ENCODE results near the gene GSTM4. TPM values are rescaled to one million over a fixed set of nuclear protein-coding genes. Genes with fewer than 3 reads are reported as not detected.
A peak's percentile ranks its signal among the peaks of the same experiment; 100 is the strongest.
"Not testable (repeated sequence)": the region's sequence is repeated elsewhere in the genome, so short reads cannot be mapped to it uniquely, and the experiment has no call there.

The GSTM4 gene
- total RNA-seq, 5 donors from 2014 or later (not counting 1 experiment from before 2014, with no cell fraction given): 14.6 to 28.5 (median 20.8) TPM

DNA sequence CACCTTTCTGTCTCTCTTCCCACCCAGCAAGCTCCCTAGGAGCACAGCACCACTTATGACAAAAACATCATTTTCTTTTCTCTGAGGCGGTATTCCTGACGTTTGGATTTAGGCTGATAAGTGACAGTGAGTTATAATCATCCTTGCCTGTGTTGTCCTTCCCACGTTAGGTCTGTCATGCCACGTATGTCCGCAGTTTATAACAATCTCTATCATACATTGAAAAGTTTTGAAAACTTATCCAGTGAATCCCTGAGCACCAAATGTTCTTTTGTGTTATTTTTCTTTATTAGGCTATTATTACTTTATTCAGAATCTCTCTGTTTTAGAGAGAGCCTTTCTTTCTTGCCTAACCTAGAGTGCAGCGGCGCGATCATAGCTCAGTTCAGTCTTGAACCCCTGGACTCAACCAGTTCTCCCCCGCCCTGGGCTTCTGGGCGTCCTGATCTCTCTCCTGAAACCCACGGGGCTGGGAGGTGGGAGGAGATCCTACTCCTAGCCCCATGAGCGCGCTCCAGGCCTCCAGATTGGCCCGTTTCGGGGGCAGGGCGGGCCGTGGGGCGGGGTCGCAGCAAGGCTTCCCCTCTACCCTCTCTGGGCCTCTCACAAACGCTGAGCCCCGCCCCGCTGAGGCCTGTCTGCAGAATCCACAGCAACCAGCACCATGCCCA, 11.7 kb downstream of the GSTM4 start, which contains the start of gene GSTM2:
Gene GSTM2 (plus strand): TSS at position 606 of the 671 bp plus-strand sequence. CDS start 59 bp downstream, at position 665.
- no peaks in the 10 kb centered on the region for H3K27me3 Mint-ChIP-seq
- Histone ChIP-seq H3K27ac (ENCODE audit: low read length) (no peak within 1 kb of the TSS), H3K36me3 (ENCODE audit: control insufficient read depth in 2 of 2, extremely low read depth in 1 of 2, insufficient read depth in 1 of 2, low read length in 1 of 2) (peaks cover 0 to 6% of the 10 kb centered on the region in 2 donors), H3K9me3 (no peaks in the 10 kb centered on the region), H3K27me3 (replicated peaks in 1 of 2; ENCODE audit: control insufficient read depth in 2 of 2, extremely low read depth in 1 of 2, insufficient read depth in 2 of 2, low read length in 1 of 2) (peaks cover 0 to 4% of the 10 kb centered on the region in 2 experiments), H3K4me3 (ENCODE audit: control insufficient read depth in 1 of 2, extremely low read depth in 1 of 2, low read length in 1 of 2) (peak within 1 kb of the TSS; percentile 37 to 55), H3K4me1 (ENCODE audit: control insufficient read depth in 1 of 2, extremely low read depth in 1 of 2, insufficient read depth in 2 of 2, low read length in 2 of 2) (peaks cover 6 to 22% of the 10 kb centered on the region in 2 experiments)
- H3K27ac Mint-ChIP-seq: peak within 1 kb of the TSS; percentile 61 to 79
- H3K36me3 Mint-ChIP-seq: peaks cover 7% of the 10 kb centered on the region
- peak within 1 kb of the TSS; percentile 69 to 84 (median 77) for H3K4me3 Mint-ChIP-seq
- WGBS (ENCODE audit: insufficient coverage): 0% methylated on average over 1 of the region's 22 CpGs
- peaks cover 25 to 26% (median 25%) of the 10 kb centered on the region in 3 donors for H3K4me1 Mint-ChIP-seq
- CTCF ChIA-PET: no interaction called here
- POLR2A ChIA-PET: no interaction called here
- peak; percentile 59 to 93 (median 80) for DNase-seq
- peak; percentile 98 to 100 (median 99) for ATAC-seq (replicated peaks in 1 of 4)
- no peaks in the 10 kb centered on the region for H3K9me3 Mint-ChIP-seq

DNA sequence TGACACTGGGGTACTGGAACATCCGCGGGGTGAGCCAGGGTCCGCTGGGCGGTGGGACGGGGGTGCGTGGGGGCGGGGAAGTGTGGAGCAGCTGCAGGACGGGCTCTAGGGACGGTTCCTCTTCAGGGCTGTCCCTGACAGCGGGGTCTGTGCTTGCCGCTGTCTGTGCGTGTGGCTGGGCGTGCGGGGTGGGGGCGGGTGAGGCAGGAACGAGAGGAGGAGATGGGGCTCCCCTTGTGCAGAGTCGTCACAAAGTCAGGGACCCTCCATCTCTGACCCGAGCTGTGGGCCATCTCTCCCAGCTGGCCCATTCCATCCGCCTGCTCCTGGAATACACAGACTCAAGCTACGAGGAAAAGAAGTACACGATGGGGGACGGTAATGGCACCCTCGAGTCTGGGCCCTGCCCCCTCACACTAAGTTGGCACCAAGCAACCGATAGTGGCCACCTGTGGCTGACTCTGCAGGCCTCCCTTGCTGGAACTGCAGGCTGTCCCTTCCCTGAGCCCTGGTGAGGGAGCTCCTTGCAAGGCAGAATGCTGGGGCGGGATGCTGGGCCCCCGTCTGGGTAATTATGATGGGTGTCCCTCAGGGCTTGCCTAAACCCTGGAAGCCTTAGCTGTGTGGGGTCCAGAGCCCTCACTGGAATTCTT, 12.3 kb downstream of the GSTM4 start:
- H3K27me3 Mint-ChIP-seq: no peaks in the 10 kb centered on the region
- ATAC-seq (replicated peaks in 1 of 4): peak; percentile 37 to 50 (median 46)
- no peak overlapping the region for H3K27ac ChIP-seq (ENCODE audit: low read length)
- peaks cover 6 to 22% of the 10 kb centered on the region in 2 experiments for H3K4me1 ChIP-seq (ENCODE audit: control insufficient read depth in 1 of 2, extremely low read depth in 1 of 2, insufficient read depth in 2 of 2, low read length in 2 of 2)
- H3K4me3 Mint-ChIP-seq: peak overlapping the region; percentile 69 to 84 (median 77)
- peaks cover 25 to 26% (median 25%) of the 10 kb centered on the region in 3 donors for H3K4me1 Mint-ChIP-seq
- peak overlapping the region; percentile 61 to 79 for H3K27ac Mint-ChIP-seq
- POLR2A ChIA-PET: no interaction called here
- no peak for DNase-seq
- no peaks in the 10 kb centered on the region for H3K9me3 Mint-ChIP-seq
- H3K9me3 ChIP-seq: no peaks in the 10 kb centered on the region
- H3K36me3 Mint-ChIP-seq: peaks cover 10% of the 10 kb centered on the region
- CTCF ChIA-PET: no interaction called here
- 21% methylated on average over 23 of the region's 26 CpGs for WGBS (ENCODE audit: insufficient coverage)
- peak overlapping the region; percentile 37 to 55 for H3K4me3 ChIP-seq (ENCODE audit: control insufficient read depth in 1 of 2, extremely low read depth in 1 of 2, low read length in 1 of 2)
- peaks cover 0 to 4% of the 10 kb centered on the region in 2 experiments for H3K27me3 ChIP-seq (replicated peaks in 1 of 2; ENCODE audit: control insufficient read depth in 2 of 2, extremely low read depth in 1 of 2, insufficient read depth in 2 of 2, low read length in 1 of 2)
- peaks cover 0 to 6% of the 10 kb centered on the region in 2 donors for H3K36me3 ChIP-seq (ENCODE audit: control insufficient read depth in 2 of 2, extremely low read depth in 1 of 2, insufficient read depth in 1 of 2, low read length in 1 of 2)

DNA sequence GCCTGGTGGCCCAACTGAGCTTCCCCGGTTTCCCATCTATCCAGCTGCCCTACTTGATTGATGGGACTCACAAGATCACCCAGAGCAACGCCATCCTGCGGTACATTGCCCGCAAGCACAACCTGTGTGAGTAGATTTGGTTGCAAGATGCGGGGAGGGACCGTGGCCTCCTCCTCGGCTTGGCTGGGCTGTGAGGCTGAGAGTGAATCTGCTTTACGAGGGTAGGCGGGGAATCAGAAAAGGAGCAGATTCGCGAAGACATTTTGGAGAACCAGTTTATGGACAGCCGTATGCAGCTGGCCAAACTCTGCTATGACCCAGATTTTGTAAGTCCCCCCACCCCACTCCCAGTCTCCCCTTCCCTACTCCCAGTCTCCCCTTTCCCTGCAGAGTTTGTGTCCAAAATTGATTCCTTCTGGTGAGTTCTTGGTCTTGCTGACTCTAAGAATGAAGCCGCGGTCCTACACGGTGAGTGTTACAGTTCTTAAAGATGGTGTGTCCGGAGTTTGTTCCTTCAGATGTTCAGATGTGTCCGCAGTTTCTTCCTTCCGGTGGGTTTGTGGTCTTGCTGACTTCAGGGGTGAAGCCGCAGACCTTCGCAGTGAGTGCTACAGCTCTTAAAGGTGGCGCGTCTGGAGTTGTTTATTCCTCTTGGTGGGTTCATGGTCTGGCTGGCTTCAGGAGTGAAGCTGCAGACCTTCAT, 13.5 kb downstream of the GSTM4 start:
- no peak overlapping the region for H3K27ac ChIP-seq (ENCODE audit: low read length)
- peaks cover 6 to 22% of the 10 kb centered on the region in 2 experiments for H3K4me1 ChIP-seq (ENCODE audit: control insufficient read depth in 1 of 2, extremely low read depth in 1 of 2, insufficient read depth in 2 of 2, low read length in 2 of 2)
- Mint-ChIP-seq H3K4me3 (peak overlapping the region; percentile 60 to 69 (median 64)), H3K27ac (peak overlapping the region; percentile 85 to 87), H3K9me3 (no peaks in the 10 kb centered on the region), H3K27me3 (no peaks in the 10 kb centered on the region), H3K4me1 (peaks cover 25 to 26% (median 25%) of the 10 kb centered on the region in 3 donors), H3K36me3 (peaks cover 10% of the 10 kb centered on the region)
- H3K27me3 ChIP-seq (replicated peaks in 1 of 2; ENCODE audit: control insufficient read depth in 2 of 2, extremely low read depth in 1 of 2, insufficient read depth in 2 of 2, low read length in 1 of 2): peaks cover 0 to 4% of the 10 kb centered on the region in 2 experiments
- DNase-seq: peak in 2 of 35 experiments; percentile 11 to 16
- 77% methylated on average over 16 of the region's 22 CpGs for WGBS (ENCODE audit: insufficient coverage)
- ATAC-seq (replicated peaks in 1 of 4): no peak
- H3K9me3 ChIP-seq: no peaks in the 10 kb centered on the region
- no peak overlapping the region for H3K4me3 ChIP-seq (ENCODE audit: control insufficient read depth in 1 of 2, extremely low read depth in 1 of 2, low read length in 1 of 2)
- ChIA-PET POLR2A (no interaction called here), CTCF (no interaction called here)
- peaks cover 0 to 6% of the 10 kb centered on the region in 2 donors for H3K36me3 ChIP-seq (ENCODE audit: control insufficient read depth in 2 of 2, extremely low read depth in 1 of 2, insufficient read depth in 1 of 2, low read length in 1 of 2)

DNA sequence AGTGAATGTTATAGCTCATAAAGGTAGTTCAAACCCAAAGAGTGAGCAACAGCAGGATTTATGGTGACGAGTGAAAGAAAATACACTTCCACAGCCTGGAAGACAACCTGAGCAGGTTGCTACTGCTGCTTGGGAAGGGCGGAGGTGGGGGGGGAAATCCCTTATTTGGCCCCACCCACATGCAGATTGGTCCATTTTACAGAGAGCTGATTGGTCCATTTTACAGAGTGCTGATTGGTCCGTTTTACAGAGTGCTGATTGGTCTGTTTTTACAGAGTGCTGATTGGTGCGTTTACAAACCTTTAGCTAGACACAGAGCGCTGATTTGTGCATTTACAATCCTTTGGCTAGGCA, 14.0 kb downstream of the GSTM4 start:
- peaks cover 25 to 26% (median 25%) of the 10 kb centered on the region in 3 donors for H3K4me1 Mint-ChIP-seq
- peaks cover 6 to 22% of the 10 kb centered on the region in 2 experiments for H3K4me1 ChIP-seq (ENCODE audit: control insufficient read depth in 1 of 2, extremely low read depth in 1 of 2, insufficient read depth in 2 of 2, low read length in 2 of 2)
- H3K9me3 Mint-ChIP-seq; CTCF ChIA-PET; H3K27ac ChIP-seq (ENCODE audit: low read length); POLR2A ChIA-PET; H3K27me3 ChIP-seq (replicated peaks in 1 of 2; ENCODE audit: control insufficient read depth in 2 of 2, extremely low read depth in 1 of 2, insufficient read depth in 2 of 2, low read length in 1 of 2); H3K36me3 ChIP-seq (ENCODE audit: control insufficient read depth in 2 of 2, extremely low read depth in 1 of 2, insufficient read depth in 1 of 2, low read length in 1 of 2); H3K9me3 ChIP-seq; H3K4me3 ChIP-seq (ENCODE audit: control insufficient read depth in 1 of 2, extremely low read depth in 1 of 2, low read length in 1 of 2); H3K27me3 Mint-ChIP-seq; DNase-seq; ATAC-seq (replicated peaks in 1 of 4): not testable (repeated sequence)
- H3K27ac Mint-ChIP-seq: peak overlapping the region; percentile 85 to 87
- H3K36me3 Mint-ChIP-seq: peaks cover 10% of the 10 kb centered on the region
- WGBS (ENCODE audit: insufficient coverage): 91% methylated on average over 1 of the region's 5 CpGs
- H3K4me3 Mint-ChIP-seq: peak overlapping the region; percentile 60 to 69 (median 64)

DNA sequence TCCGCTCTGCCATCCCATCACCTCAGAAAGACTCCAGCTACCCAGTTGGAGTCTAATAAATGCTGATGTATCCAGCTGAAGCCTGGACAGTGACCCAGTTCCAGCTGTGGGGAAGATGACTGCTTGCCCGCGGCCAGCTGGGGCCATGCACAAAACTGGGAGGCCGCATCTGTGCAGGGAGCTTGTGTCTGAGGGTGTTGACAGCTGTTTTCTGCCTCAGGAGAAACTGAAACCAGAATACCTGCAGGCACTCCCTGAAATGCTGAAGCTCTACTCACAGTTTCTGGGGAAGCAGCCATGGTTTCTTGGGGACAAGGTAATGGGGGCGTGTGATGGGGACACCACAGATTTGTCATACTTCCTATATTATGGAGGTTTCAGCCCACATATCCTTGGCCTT, 15.2 kb downstream of the GSTM4 start:
- POLR2A ChIA-PET: no interaction called here
- CTCF ChIA-PET: interaction anchor here in 1 of 2 donors (0.6 kb wide), 1 partner anchor 23 kb away, joined by 4 read pairs; no protein-coding TSS in a partner anchor

DNA sequence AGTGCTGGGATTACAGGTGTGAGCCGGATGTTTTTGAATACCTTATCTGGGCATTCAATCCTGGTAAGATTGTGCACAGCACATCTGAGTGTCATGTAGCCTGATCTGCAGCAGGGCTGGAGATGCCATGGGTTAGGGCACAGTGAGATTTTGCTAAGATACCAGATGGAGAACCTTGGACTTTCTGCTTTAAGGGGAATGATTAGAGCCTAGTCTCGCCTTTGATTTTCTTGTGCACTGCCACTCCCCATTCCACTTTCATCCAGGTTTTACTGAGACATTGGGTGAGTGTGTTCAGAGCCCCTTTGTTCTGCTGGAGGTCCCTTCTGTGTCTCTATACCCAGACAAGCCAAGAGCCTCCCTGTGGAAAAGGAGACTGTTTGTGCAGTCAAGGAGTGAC, 18.0 kb downstream of the GSTM4 start:
- H3K4me3 ChIP-seq (ENCODE audit: control insufficient read depth in 1 of 2, extremely low read depth in 1 of 2, low read length in 1 of 2); H3K27me3 Mint-ChIP-seq; ATAC-seq (replicated peaks in 1 of 4); H3K9me3 Mint-ChIP-seq; DNase-seq; H3K27me3 ChIP-seq (replicated peaks in 1 of 2; ENCODE audit: control insufficient read depth in 2 of 2, extremely low read depth in 1 of 2, insufficient read depth in 2 of 2, low read length in 1 of 2); H3K9me3 ChIP-seq; H3K4me3 Mint-ChIP-seq; H3K36me3 ChIP-seq (ENCODE audit: control insufficient read depth in 2 of 2, extremely low read depth in 1 of 2, insufficient read depth in 1 of 2, low read length in 1 of 2); POLR2A ChIA-PET; CTCF ChIA-PET; H3K4me1 ChIP-seq (ENCODE audit: control insufficient read depth in 1 of 2, extremely low read depth in 1 of 2, insufficient read depth in 2 of 2, low read length in 2 of 2); H3K27ac ChIP-seq (ENCODE audit: low read length): not testable (repeated sequence)
- WGBS (ENCODE audit: insufficient coverage): 86% methylated on average over 1 of the region's 2 CpGs
- Mint-ChIP-seq H3K4me1 (peaks cover 14 to 17% (median 15%) of the 10 kb centered on the region in 3 donors), H3K27ac (peak overlapping the region in 1 of 2 donors; percentile 25), H3K36me3 (peaks cover 10% of the 10 kb centered on the region)

More for the DNA sequence above, 15.2 kb downstream of the GSTM4 start:
- no peaks in the 10 kb centered on the region for H3K27me3 Mint-ChIP-seq
- Histone ChIP-seq H3K4me1 (ENCODE audit: control insufficient read depth in 1 of 2, extremely low read depth in 1 of 2, insufficient read depth in 2 of 2, low read length in 2 of 2) (peaks cover 6 to 22% of the 10 kb centered on the region in 2 experiments), H3K4me3 (ENCODE audit: control insufficient read depth in 1 of 2, extremely low read depth in 1 of 2, low read length in 1 of 2) (no peak overlapping the region), H3K9me3 (no peaks in the 10 kb centered on the region), H3K27ac (ENCODE audit: low read length) (no peak overlapping the region), H3K27me3 (replicated peaks in 1 of 2; ENCODE audit: control insufficient read depth in 2 of 2, extremely low read depth in 1 of 2, insufficient read depth in 2 of 2, low read length in 1 of 2) (peaks cover 0 to 4% of the 10 kb centered on the region in 2 experiments), H3K36me3 (ENCODE audit: control insufficient read depth in 2 of 2, extremely low read depth in 1 of 2, insufficient read depth in 1 of 2, low read length in 1 of 2) (peaks cover 0 to 6% of the 10 kb centered on the region in 2 donors)
- no peaks in the 10 kb centered on the region for H3K9me3 Mint-ChIP-seq
- H3K36me3 Mint-ChIP-seq: peaks cover 10% of the 10 kb centered on the region
- no peak for DNase-seq
- H3K4me1 Mint-ChIP-seq: peaks cover 25 to 26% (median 25%) of the 10 kb centered on the region in 3 donors
- ATAC-seq (replicated peaks in 1 of 4): no peak
- H3K27ac Mint-ChIP-seq: peak overlapping the region in 1 of 2 donors; percentile 31
- WGBS (ENCODE audit: insufficient coverage): 86% methylated on average over 3 of the region's 5 CpGs
- H3K4me3 Mint-ChIP-seq: peak overlapping the region in 1 of 3 donors; percentile 12

Data from T-cell (primary cell).